Measurements from ENCODE around the gene MED31. TPM values are rescaled to one million over a fixed set of nuclear protein-coding genes. Genes with fewer than 3 reads are reported as not detected.

The MED31 gene
- polyA plus RNA-seq (2011; rRNA removed) = 49.0 and 50.2 TPM in 2 replicates
- polyA plus RNA-seq (2012; cell fraction: cytosol; rRNA removed) = 22.9 and 25.0 TPM in 2 replicates
- 6.4 and 11.0 TPM in 2 replicates for polyA plus RNA-seq (2012; cell fraction: nucleus; rRNA removed)
- polyA plus RNA-seq (2017; fragmentation: RNase III; extraction: RNeasy Plus Mini Kit Qiagen cat#74134 plus additional on column Dnase treatment) = 27.9 to 32.2 TPM (median 31.8 TPM) in 3 replicates
- polyA minus RNA-seq (2011; rRNA and poly(A)+ RNA removed) = 11.4 and 14.4 TPM in 2 replicates

DNA sequence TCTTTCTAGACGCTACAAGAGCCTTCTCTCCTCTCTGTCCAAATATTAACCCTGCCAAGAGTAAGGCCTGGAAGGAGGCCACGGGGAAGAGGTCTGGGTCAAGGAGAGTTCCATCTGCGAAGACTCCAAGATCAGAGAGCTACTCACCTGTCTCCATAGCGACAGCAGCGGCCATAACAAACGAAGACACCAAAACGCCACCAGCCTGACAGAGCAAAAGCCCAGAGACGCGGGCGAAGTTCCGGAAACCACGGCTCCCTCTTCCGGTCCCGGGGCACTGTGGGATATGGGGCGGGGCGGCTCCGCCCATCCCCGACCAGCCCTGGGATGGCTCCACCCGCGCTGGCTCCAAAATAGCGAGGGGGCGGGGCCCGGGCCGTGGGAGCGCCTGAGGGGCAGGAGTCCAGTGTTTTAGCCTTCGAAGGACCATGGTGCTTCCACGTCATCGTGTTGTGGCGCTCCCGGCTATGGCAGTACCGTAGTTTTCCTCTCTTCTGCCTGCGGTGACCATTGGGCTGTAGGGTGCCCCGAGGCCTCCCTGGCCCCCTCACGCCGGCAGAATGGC lies at the start of gene MED31, which contains the start of gene C17orf100:
TSS of gene MED31 (minus strand) at position 252 of the 565 bp plus-strand sequence. CDS start at position 175, 77 bp downstream.
TSS of gene C17orf100 (plus strand) at position 409 of the 565 bp plus-strand sequence. CDS start at position 561, 152 bp downstream.
- WGBS (ENCODE audit: missing lambda C conversion rate) = 3% methylated on average over 24 of the region's 35 CpGs
- peak; percentile 95 to 99 for DNase-seq (ENCODE audit: low read depth in 1 of 2, low spot score in 1 of 2)
- H3K9me3 ChIP-seq = no peaks in the 10 kb centered on the region
- FAIRE-seq = peak; percentile 43
- peak within 1 kb of the TSS; percentile 92 for H3K4me2 ChIP-seq
- ChIA-PET CTCF (interaction anchor here (1.2 to 2.2 kb wide), 5 partner anchors 13 to 370 kb away, joined by 3 to 6 read pairs (median 4); no protein-coding TSS in a partner anchor), POLR2A (interaction anchor here (1.4 to 1.8 kb wide), 2 partner anchors 11 to 384 kb away, joined by 3 to 12 read pairs; partner anchors contain the start of genes KIAA0753, SLC16A13 and TXNDC17)
- H3K4me3 ChIP-seq = peak within 1 kb of the TSS; percentile 87
- ATAC-seq = peak; percentile 92 to 97
- H3K4me1 ChIP-seq = peaks cover 23% of the 10 kb centered on the region; the same call in 2 of the 3 replicates
- peak within 1 kb of the TSS; percentile 82 to 88 for H3K27ac ChIP-seq
- TF ChIP-seq NPAS2 (CRISPR knock-in tag; IDR thresholded peaks at IDR 0.05; ENCODE audit: borderline replicate concordance) (no peak), CHD2 (IDR thresholded peaks at IDR 0.05; ENCODE audit: low read length, partially characterized antibody) (no peak), BCL3 (IDR thresholded peaks at IDR 0.05) (peak; percentile 49; the same call in 1 of the 3 replicates), SREBF2 (IDR thresholded peaks at IDR 0.05) (no peak), ZSCAN20 (CRISPR knock-in tag; IDR thresholded peaks at IDR 0.05) (no peak), RAD21 (conservative IDR thresholded peaks at IDR 0.05 in 1 of 2, IDR thresholded peaks at IDR 0.05 in 1 of 2) (no peak), TFCP2L1 (CRISPR knock-in tag; IDR thresholded peaks at IDR 0.05) (no peak), BHLHE40 (IDR thresholded peaks at IDR 0.05; ENCODE audit: low read depth, low read length) (no peak), HOXB13 (CRISPR knock-in tag; IDR thresholded peaks at IDR 0.05; ENCODE audit: low read depth) (peak; percentile 52; the same call in 1 of the 2 replicates), MAFK (IDR thresholded peaks at IDR 0.05; ENCODE audit: partially characterized antibody) (peak; percentile 56), ESRRA (IDR thresholded peaks at IDR 0.05; ENCODE audit: borderline replicate concordance, low read length) (0 out of 2 replicates have a peak, but pooled peaks have one; percentile 2), HOXA7 (CRISPR knock-in tag; IDR thresholded peaks at IDR 0.05) (no peak), EHF (CRISPR knock-in tag; IDR thresholded peaks at IDR 0.05) (no peak), RFX5 (IDR thresholded peaks at IDR 0.05) (peak; percentile 84), GATA3 (IDR thresholded peaks at IDR 0.05; ENCODE audit: borderline replicate concordance) (no peak), JUN (IDR thresholded peaks at IDR 0.05) (peak; percentile 76 to 85; a peak in 4 of 5 replicates), HOXB5 (CRISPR knock-in tag; IDR thresholded peaks at IDR 0.05) (no peak), KDM5A (IDR thresholded peaks at IDR 0.05) (peak; percentile 40; the same call in 1 of the 2 replicates), REST (IDR thresholded peaks at IDR 0.05) (no peak), SMC3 (IDR thresholded peaks at IDR 0.05) (no peak), CHD4 (IDR thresholded peaks at IDR 0.05; ENCODE audit: borderline replicate concordance) (no peak), RNF2 (IDR thresholded peaks at IDR 0.05; ENCODE audit: borderline replicate concordance, low read depth) (no peak; the same call in 1 of the 2 replicates), MAX (IDR thresholded peaks at IDR 0.05) (no peak), POLR2A (IDR thresholded peaks at IDR 0.05; ENCODE audit: low read length) (peak; percentile 69), TP53 (CRISPR knock-in tag; IDR thresholded peaks at IDR 0.05) (no peak), USF2 (IDR thresholded peaks at IDR 0.05) (no peak), EP300 (IDR thresholded peaks at IDR 0.05) (no peak), EHMT2 (IDR thresholded peaks at IDR 0.05; ENCODE audit: low read depth) (no peak), FOSB (CRISPR knock-in tag; IDR thresholded peaks at IDR 0.05) (0 out of 2 replicates have a peak, but pooled peaks have one; percentile 18), NFE2L2 (conservative IDR thresholded peaks at IDR 0.05; ENCODE audit: low read length) (no peak), CBX8 (IDR thresholded peaks at IDR 0.05) (no peak), CBX2 (IDR thresholded peaks at IDR 0.05; ENCODE audit: borderline replicate concordance, low read depth) (no peak)
- TF ChIP-seq, protein P1, sequence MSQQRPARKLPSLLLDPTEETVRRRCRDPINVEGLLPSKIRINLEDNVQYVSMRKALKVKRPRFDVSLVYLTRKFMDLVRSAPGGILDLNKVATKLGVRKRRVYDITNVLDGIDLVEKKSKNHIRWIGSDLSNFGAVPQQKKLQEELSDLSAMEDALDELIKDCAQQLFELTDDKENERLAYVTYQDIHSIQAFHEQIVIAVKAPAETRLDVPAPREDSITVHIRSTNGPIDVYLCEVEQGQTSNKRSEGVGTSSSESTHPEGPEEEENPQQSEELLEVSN (IDR thresholded peaks at IDR 0.05; ENCODE audit: borderline replicate concordance, low read depth) = no peak
- TF ChIP-seq, protein P2, sequence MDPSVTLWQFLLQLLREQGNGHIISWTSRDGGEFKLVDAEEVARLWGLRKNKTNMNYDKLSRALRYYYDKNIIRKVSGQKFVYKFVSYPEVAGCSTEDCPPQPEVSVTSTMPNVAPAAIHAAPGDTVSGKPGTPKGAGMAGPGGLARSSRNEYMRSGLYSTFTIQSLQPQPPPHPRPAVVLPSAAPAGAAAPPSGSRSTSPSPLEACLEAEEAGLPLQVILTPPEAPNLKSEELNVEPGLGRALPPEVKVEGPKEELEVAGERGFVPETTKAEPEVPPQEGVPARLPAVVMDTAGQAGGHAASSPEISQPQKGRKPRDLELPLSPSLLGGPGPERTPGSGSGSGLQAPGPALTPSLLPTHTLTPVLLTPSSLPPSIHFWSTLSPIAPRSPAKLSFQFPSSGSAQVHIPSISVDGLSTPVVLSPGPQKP (IDR thresholded peaks at IDR 0.05; ENCODE audit: low read depth, low read length) = no peak
